Kidney capillary endothelial cell (primary cell): ENCODE measurements around the gene NR1H2.
"Not testable (repeated sequence)": the region's sequence is repeated elsewhere in the genome, so short reads cannot be mapped to it uniquely, and the experiment has no call there.

ENCODE experiments used
- DNase-seq: peaks from one replicate; pipeline ENCODE4 v3.0.0-alpha.2; 2018; ENCODE audit warnings: low spot score

The NR1H2 gene

DNA sequence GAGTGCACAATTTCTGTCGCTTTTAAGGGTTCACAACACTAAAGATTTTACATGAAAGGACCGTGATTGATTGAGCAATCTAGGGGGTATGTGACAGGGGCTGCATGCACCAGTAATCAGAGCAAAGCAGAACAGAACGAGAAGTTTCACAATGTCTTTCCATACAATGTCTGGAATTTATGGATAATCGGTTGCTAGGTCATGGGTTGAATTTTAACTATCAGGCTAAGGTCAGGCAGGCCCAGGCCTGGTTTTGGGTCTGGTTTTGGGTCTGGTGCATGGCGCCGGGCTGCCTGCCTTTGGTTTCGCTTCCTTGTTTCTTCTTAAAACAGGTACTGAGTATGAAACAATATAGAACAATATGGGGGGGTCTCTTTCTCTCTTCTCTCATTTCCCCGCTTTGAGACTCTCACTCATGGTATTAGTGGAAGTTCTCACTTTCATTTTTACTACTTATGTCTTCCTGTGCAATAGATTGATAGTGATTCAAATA is 29.1 kb upstream of the NR1H2 start:
- DNase-seq, result not testable (repeated sequence)

DNA sequence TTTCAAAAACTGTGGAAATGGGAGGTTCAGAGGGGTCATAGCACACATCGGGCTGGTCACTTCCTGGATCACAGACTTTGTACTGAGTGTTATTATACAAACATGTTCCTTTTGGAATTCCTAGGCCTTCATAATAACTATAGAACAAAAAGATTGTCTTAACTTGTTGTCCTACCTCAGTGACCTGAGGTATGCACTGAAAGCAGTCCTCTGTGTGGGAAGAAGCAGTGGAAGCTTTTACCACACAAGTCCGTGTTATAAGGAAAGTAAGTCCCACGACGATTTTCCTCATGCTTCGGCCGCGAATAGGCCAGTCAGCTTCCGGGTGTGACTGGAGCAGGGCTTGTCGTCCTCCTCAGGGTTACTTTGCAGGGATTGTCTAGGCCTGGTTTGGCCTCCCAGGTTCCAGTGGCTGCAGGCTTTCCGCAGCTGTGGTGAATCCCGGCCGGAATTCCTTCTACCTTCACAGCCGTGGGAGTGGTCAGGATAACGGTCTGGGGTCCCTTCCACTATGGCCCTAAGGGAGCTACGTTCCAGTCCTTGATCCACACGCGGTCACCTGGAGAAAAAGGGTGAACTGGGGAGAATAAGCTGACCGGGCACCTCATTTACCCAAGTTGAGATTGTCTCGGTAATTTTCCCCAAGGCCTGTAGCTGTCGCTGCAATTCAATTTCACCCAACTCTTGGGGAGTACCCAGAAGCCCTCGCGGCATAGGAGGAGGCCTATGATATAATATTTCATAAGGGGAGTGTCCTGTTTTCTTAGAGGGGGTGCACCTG is 26.8 kb upstream of the NR1H2 start:
- no peak for DNase-seq

DNA sequence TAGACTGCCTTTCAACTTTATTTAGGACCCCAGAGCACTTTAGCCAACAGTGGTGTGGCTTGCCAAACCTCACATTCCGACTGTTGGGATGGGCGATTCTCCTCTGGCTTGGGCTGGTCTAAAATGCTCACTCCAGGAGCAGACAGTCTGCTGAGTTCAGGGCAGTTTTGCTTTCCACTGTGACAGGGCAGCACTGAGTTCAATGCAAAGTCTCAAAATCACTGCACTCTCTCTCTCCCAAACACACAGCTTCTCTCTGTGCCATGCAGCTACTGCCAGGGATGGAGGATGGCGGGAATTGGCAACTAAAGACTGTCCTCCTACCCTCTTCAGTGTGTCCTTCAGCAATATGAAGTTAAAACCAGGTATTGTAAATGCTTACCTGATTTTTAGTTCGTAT is 24.0 kb upstream of the NR1H2 start:
- no peak for DNase-seq

DNA sequence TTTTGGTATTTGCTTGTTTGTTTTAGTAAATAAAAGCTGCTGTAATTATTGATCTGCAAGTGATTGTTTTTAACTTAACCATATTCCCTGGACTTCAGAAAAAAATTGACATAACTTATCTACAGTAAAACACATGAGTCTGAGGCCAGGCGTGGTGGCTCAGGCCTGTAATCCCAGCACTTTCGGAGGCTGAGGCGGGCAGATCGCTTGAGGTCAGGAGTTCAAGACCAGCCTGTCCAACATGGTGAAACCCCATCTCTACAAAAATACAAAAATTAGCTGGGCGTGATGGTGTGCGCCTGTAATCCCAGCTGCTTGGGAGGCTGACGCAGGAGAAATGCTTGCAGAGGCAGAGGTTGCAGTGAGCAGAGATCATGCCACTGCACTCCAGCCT is 22.8 kb upstream of the NR1H2 start:
- DNase-seq, result not testable (repeated sequence)

DNA sequence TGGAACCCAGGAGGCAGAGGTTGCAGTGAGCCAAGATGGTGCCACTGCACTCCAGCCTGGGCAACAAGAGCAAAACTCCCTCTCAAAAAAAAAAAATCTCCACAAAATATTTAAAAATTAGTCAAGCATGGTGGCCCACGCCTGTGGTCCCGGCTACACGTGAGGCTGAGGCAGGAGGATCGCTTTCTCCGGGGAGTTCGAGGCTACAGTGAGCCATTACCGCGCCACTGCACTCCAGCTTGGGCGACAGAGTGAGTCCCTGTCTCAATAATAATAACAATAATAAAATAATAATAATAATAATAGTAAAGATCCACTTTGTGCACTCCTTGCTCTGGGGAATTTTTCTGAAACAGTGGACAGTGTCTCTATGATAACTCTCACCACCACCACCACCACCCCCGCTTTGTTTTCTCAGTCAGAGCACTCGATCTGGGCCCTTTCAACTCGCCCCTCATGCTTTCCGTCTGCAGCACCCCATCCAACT is 19.5 kb upstream of the NR1H2 start:
- no peak for DNase-seq

DNA sequence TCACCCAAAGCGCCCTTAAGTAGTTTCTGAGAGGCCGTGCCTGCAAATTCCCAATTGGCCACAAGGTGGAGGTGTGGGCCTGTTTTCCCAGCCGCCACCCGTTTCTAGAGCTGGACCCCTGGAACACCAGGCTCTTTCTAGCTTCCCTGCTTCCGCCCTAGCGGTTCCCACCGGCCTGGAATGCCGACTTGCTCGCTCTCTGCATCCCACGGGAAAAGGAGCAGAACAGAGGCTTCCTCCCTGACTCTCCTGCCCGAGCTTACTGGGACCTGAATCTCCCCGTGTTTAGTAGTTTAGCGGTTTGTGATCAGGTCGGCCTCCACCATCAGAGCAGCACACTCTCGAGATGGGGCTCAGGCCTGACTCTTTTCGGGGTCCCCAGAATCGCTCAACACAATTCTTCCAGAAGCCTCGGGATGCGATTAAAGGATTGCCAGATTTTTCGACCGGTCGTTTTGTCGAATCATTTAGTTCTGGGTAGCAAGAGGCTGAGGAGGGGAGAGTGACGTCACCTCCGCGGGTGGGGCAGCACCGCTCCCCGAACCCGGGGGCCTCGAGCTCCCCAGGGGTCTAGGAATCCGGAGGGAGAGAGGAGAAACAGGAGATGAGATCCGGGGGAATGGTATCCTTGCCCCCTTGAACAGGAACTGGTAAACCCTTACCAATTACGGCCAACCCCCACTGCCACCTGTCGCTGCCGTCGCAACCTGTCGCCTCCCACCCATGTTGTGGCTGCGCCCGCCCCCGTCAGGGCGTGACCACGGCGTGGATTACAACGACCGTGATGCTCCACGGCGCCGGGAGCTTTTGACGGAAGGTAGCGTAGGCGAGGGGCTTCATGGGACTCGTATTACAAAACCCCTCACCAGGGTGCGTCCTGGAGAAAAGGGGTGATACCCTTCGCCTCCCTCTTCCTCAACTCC is 18.8 kb upstream of the NR1H2 start:
- DNase-seq, result peak; percentile 40

DNA sequence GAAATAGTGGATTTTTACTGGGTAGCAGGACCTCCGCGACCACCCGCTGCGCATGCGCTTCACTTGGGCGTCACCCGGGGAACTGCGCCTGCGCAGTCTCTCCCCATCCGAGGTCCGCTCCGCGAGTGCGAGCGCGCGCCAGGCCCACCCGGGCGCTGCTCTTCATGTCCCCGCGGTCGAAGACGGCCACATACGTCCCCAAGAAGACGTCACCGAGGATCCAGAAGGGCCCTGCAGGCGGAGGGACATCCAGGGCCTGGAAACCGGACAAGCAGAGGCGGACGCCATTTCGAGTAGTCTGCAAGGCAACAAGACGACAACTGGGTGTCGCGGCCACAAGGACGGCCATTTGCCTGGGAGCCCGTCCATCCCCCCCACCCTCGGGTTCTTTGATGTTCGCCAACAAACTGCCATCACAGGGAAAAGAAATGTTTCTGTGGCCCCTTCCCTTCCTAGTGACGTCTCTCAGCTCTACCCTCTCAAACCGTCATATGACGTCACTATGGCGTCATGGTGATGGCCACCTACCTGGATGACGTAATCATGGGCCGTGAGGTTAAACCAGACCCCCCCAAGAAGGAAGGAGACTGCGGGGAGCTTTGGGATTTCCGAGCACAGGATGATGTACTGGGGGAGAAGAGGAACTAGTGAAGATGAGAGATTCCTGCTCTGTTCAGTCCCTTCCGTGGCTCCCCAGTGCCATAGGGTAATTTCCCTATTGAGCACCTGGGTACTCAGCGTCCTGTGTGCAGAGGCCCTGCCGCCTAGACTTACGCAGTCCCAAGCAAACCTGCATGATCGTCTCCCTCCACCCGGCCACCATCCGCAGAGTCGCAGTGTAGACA is 17.6 kb upstream of the NR1H2 start:
- DNase-seq, result peak; percentile 48

DNA sequence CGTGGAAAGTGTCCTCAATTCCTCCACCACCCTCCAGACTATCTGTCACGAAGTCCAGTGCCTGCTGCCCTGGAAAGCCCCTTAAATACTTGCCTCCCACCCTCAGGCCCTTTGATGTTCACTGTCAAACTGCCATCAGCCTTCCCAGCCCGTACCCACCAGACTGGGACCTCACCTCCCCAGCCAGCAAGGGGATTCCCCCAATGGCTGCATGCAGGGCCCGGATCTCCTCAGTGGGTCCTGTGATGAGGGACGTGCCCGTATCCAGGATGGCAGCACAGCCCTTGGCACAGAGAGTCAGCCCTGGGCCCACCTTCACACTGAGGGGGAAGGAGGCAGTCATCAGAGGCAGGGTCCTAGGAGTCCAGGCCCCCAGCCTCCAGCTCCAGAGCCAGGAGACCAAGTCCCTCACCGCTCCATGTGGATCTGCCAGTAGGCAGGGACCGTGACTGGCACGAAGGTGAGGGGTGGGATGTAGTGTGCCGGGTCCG is 16.9 kb upstream of the NR1H2 start:
- DNase-seq, result no peak

DNA sequence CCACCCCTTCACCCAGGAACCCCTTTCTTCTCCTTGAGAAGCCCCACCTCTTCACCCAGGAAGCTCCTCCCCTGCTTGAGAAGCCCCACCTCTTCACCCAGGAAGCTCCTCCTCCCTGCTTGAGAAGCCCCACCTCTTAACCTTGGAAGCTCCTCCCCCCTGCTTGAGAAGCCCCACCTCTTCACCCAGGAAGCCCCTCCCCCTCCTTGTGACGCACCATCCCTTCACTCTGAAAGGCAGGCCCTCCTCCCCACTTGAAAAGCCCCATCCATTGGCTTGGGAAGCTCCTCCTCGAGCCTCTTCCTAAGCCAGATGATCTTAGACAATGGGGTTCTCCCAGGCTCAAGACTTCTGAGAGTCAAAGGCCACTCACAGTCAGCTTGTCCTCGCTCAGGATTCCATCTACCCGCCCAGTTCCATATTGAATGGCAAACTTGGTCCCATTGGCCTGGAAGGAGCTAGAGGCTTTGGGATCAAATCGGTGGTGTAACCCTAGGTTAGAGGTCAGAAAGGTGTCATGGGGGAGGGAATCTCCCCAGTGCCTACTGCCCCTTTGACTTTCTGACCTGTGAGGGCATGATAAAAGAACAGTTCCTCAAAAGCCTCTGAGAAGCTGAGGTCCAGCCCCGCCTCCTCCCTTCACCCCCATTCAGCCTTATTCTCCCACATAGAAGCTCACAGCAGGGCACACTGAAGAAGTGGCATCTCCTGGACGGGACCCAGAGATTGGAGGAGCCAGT is 14.8 kb upstream of the NR1H2 start:
- DNase-seq, result no peak

DNA sequence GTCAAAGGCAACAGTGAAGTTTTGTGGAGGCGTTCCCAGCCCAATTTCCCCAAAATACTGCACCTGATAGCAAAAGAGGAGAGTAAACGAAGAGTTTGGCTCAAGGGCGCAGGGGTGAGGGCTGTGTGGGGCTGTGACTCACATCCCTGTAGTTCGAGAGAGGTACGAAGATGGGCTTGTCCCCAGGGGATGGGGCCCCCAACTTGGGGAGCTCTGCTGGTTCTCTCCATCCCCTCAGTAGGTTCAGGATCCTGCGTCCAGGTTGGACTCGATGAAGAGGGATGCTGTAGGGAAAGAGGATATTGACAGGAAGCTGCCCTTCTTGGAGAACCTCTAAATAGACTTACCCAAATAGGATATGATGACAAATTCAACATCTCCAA is 14.2 kb upstream of the NR1H2 start:
- no peak for DNase-seq

DNA sequence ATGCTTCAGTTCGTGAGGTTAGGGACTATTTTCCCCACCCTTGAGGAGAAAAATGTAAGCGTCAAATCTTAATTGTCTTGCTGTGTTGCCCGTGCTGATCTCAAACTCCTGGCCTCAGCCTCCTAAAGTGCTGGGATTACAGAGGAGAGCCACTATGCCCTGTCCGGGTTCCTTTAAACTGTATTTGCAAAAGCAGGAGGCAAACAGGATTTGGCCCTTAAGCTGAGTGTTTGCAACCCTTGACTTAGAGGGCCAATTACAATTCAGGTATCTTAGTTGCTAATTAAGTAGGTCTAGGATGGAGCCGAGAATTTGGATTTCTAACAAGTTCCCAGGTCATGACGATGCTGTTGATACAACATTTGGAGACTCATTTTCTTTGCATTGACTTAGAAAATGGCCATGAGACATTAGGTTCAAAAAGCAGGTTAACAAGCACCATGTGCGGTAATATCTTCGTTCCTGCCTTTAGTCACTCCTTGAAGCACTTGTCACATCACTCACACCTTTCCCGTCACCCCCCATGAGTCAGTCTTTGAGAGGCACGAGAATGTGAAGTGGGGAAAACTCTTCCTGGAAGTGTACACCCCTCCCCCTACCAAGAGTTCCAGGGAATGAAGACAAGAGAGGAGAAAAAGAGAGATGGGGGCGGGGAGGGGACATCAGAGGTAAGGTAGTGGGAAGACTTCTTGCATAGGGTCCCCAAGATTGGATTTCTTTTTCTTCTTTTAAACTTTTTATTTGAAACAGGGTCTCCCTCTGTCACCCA is 13.4 kb upstream of the NR1H2 start:
- no peak for DNase-seq

DNA sequence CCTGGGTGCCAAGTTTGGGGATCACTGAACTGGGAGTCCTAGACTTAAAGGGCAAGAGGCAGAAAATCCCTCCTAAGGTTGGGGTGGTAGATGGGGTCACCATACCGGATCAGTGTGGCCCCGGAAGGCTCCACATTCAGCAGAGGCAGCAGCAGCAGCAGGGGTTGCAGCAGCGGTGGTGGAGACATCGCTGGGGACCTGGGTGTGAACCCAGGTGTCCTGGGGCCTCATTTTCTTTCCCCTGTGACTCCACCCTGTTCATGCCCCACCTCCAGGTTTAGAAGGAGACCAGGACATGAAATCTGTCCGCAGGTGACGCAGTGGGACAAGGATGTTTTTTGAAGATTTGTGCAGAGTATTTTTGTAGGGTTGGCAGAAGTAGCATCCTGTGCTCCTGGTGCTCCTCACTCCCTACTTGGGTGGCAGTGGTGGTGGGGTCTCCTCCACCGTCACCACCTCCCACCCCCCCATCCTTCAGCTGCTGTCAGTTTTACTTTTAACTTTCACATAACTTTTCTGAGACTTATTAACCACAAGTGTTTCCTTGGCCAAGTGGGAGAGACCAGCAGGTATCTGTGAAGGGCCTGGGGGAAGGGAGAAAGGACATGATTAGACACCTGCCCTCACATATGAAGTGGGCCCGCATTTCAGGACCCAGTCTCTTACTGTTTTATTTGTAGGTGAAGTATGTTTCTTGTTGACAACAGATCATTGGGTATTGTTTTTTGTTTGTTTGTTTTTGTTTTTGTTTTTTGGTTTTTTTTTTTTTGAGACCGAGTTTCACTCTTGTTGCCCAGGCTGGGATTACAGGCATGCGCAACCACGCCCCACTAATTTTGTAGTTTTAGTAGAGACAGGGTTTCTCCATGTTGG is 10.6 kb upstream of the NR1H2 start, which contains the start of gene NAPSA:
Gene NAPSA, minus strand, starts transcription at position 206 of the 873 bp plus-strand sequence. Its CDS starts 18 bp downstream, at position 188.
- no peak for DNase-seq

DNA sequence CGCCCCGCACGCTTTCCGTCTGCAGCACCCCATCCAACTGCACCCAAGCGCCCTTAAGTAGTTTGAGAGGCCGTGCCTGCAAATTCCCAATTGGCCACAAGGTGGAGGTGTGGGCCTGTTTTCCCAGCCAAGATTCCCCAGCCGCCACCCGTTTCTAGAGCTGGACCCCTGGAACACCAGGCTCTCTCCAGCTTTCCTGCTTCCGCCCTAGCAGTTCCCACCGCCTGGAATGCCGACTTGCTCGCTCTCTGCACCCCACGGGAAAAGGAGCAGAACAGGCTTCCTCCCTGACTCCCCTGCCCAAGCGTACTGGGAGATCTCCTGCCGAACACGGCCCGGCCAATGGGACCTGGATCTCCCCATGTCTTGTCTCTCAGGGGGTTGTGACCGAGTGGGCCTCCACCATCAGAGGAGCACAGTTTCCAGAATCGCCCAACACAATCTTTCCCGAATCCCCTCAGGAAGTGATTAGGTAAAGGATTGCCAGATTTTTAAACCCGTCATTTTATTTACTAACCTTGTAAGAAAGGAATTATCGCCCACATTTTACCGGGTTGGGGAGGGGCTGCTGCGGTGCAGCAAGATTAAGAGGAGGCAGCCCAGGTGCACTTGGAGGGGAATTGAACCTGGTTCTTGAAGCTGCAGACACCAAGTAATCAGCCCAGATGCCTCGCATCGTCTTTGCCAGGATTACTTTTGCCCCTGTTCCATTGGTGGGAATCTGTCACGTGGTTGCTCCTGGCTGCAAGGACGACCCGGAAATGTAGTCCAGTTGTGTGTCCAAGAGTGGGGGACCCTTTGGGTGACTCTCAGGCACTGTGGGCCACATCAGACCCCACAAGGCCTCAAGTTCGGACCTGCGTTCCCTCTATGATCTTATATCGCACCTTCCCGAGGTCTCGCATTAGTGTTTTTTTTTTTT is 7.3 kb upstream of the NR1H2 start:
- peak; percentile 72 for DNase-seq

DNA sequence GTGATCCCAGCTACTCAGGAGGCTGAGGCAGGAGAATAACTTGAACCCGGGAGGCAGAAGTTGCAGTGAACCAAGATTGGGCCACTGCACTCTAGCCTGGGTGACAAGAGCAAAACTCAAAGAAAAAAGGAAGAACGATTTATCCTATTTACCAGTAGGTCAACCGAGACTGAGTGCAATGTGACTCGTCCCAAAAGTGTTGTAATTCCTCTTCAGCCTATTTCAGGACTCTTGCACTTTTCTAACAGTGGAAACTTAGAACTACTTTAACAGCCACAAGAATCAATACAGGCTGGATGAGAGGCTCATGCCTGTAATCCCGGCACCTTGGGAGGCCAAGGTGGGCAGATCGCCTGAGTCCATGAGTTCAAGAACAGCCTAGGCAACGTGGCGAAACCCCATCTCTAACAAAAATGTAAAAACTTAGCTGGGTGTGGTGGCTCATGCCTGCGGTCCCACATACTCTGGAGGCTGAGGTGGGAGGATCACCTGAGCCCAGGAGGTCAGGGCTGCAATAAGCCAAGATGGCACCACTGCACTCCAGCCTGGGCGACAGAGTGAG is 4.3 kb upstream of the NR1H2 start:
- DNase-seq, result no peak

DNA sequence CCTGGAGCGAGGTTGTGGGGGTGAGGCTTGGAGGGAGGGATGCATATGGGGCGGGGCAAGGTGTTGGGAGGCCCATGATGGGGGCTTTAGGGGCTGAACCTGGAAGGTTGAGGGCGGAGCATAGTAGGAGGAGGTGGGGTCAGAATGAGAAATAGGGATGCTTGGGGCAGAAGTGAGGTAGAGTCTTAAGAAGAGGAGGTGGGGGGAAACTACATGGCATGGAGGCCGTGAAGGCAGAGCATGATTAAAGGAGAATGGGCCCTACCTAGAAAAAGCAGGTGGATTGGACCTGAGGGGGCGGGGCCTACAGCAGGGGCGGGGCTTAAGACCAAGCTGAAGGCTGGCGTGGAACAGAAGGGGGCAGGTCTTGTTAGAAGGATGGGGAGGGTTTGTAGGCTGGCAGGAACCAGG is 799 bp downstream of the NR1H2 start:
- peak; percentile 8 for DNase-seq

DNA sequence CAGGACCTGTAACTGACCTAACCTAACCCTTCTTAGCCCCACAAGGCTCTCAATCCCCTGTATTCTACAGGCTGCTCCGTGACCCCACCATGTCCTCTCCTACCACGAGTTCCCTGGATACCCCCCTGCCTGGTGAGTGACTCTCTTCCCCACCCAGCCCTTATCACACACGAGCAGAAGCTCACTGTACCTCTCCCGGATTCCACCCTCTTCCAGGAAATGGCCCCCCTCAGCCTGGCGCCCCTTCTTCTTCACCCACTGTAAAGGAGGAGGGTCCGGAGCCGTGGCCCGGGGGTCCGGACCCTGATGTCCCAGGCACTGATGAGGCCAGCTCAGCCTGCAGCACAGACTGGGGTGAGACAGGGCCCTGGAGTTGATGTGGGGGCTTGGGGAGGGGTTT is 1.3 kb downstream of the NR1H2 start:
- DNase-seq, result no peak

DNA sequence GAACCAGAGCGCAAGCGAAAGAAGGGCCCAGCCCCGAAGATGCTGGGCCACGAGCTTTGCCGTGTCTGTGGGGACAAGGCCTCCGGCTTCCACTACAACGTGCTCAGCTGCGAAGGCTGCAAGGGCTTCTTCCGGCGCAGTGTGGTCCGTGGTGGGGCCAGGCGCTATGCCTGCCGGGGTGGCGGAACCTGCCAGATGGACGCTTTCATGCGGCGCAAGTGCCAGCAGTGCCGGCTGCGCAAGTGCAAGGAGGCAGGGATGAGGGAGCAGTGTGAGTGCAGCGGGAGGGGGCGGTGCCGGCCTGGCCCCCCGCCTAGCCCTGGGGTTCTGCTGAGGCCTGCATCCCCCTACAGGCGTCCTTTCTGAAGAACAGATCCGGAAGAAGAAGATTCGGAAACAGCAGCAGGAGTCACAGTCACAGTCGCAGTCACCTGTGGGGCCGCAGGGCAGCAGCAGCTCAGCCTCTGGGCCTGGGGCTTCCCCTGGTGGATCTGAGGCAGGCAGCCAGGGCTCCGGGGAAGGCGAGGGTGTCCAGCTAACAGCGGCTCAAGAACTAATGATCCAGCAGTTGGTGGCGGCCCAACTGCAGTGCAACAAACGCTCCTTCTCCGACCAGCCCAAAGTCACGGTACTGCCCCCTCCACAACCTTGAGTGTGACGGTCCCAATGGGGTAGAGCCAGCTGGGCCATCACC is 2.1 kb downstream of the NR1H2 start:
- DNase-seq, result no peak
